Activated effector memory CD4-positive, alpha-beta T cell treated with anti-CD3 and anti-CD28 coated beads, Interleukin-2, amount 50 U/mL, for 16 hours (primary cell): ENCODE measurements around the gene MBNL1.
A peak's percentile ranks its signal among the peaks of the same experiment; 100 is the strongest.

Source experiments
- DNase-seq: peaks from one replicate; pipeline ENCODE4 v3.0.0-alpha.2; 2020

MBNL1 gene

GRCh38 chr3:152254041-152254440 lies 14.7 kb upstream of the MBNL1 start:
- DNase-seq = no peak

GRCh38 chr3:152255290-152255689 lies 13.4 kb upstream of the MBNL1 start:
- no peak for DNase-seq

GRCh38 chr3:152256851-152257562 lies 11.7 kb upstream of the MBNL1 start:
- no peak for DNase-seq

GRCh38 chr3:152257563-152258035 lies 11.1 kb upstream of the MBNL1 start:
- DNase-seq = no peak

- DNase-seq = peak; percentile 84
Observed at GRCh38 chr3:152258448-152259393, 10.0 kb upstream of the MBNL1 start.

- DNase-seq = no peak
Observed at GRCh38 chr3:152259468-152259867, 9.3 kb upstream of the MBNL1 start.

GRCh38 chr3:152260026-152260425 lies 8.7 kb upstream of the MBNL1 start:
- no peak for DNase-seq

GRCh38 chr3:152260529-152260928 lies 8.2 kb upstream of the MBNL1 start:
- DNase-seq = no peak

GRCh38 chr3:152261329-152261728 lies 7.4 kb upstream of the MBNL1 start:
- DNase-seq = no peak

- no peak for DNase-seq
Observed at GRCh38 chr3:152263711-152264110, 5.0 kb upstream of the MBNL1 start.

GRCh38 chr3:152264378-152264777 lies 4.4 kb upstream of the MBNL1 start:
- no peak for DNase-seq

GRCh38 chr3:152266221-152266995 lies 2.3 kb upstream of the MBNL1 start:
- no peak for DNase-seq

GRCh38 chr3:152267831-152268554 lies 736 bp upstream of the MBNL1 start:
- DNase-seq = no peak

GRCh38 chr3:152269056-152269830 lies 514 bp downstream of the MBNL1 start:
- DNase-seq = no peak

GRCh38 chr3:152269831-152270734 lies 1.4 kb downstream of the MBNL1 start:
- DNase-seq = peak; percentile 77

- no peak for DNase-seq
Observed at GRCh38 chr3:152270937-152271336, 2.2 kb downstream of the MBNL1 start.

- no peak for DNase-seq
Observed at GRCh38 chr3:152271501-152272236, 2.9 kb downstream of the MBNL1 start.

GRCh38 chr3:152272771-152273242 lies 4.1 kb downstream of the MBNL1 start:
- DNase-seq = peak; percentile 78

- no peak for DNase-seq
Observed at GRCh38 chr3:152276681-152277080, 8.0 kb downstream of the MBNL1 start.

- DNase-seq = no peak
Observed at GRCh38 chr3:152277198-152277597, 8.5 kb downstream of the MBNL1 start.
